Mesendoderm (in vitro differentiated cells): Measurements from ENCODE around the gene ENPEP.
A peak's percentile ranks its signal among the peaks of the same experiment; 100 is the strongest.

Experiments used
- DNase-seq: peaks from one replicate; pipeline ENCODE4 v3.0.0; 2013
- H2AK5ac ChIP-seq: 2 replicates; pipeline ENCODE4 v1.6.1; 2013; ENCODE audit warnings: low read length, inconsistent platforms
- H2BK120ac ChIP-seq: 2 replicates; pipeline ENCODE4 v1.6.1; 2013; ENCODE audit warnings: low read depth, mild to moderate bottlenecking, low read length, moderate library complexity, mixed read lengths
- H2BK15ac ChIP-seq: replicated peaks from 2 replicates; pipeline ENCODE4 v1.6.1; 2013; ENCODE audit warnings: low read depth, mild to moderate bottlenecking, moderate library complexity
- H2BK5ac ChIP-seq: 2 replicates; pipeline ENCODE4 v1.6.1; 2013; ENCODE audit warnings: low read length, inconsistent platforms
- H3K18ac ChIP-seq: 2 replicates; pipeline ENCODE4 v1.6.1; 2013; ENCODE audit warnings: mild to moderate bottlenecking, low read length, mixed read lengths
- H3K23ac ChIP-seq: one replicate; pipeline ENCODE4 v1.6.1; 2013; ENCODE audit warnings: low read length
- H3K27ac ChIP-seq: 2 replicates; pipeline ENCODE4 v1.5.1; 2013; ENCODE audit warnings: low read depth, mild to moderate bottlenecking, inconsistent platforms, low read length, moderate library complexity
- H3K27me3 ChIP-seq: 2 replicates; pipeline ENCODE4 v1.6.1; 2013; ENCODE audit warnings: low read length, control low read depth, mild to moderate bottlenecking, inconsistent platforms; ENCODE audit not compliant: insufficient read depth, poor library complexity
- H3K36me3 ChIP-seq: 2 replicates; pipeline ENCODE4 v1.6.1; 2013; ENCODE audit warnings: low read length, inconsistent platforms; ENCODE audit not compliant: control insufficient read depth, insufficient read depth
- H3K4ac ChIP-seq: one replicate; pipeline ENCODE4 v1.6.1; 2013; ENCODE audit warnings: low read depth, mild to moderate bottlenecking, low read length, moderate library complexity
- H3K4me1 ChIP-seq: 2 replicates; pipeline ENCODE4 v1.6.1; 2013; ENCODE audit warnings: low read depth, low read length, inconsistent platforms; ENCODE audit not compliant: control insufficient read depth
- H3K4me2 ChIP-seq: 2 replicates; pipeline ENCODE4 v1.6.1; 2013; ENCODE audit warnings: low read length
- H3K4me3 ChIP-seq: 2 replicates; pipeline ENCODE4 v1.5.1; 2013; ENCODE audit warnings: mild to moderate bottlenecking, low read length
- H3K56ac ChIP-seq: one replicate; pipeline ENCODE4 v1.6.1; 2013; ENCODE audit warnings: low read length
- H3K79me1 ChIP-seq: 2 replicates; pipeline ENCODE4 v1.6.1; 2013; ENCODE audit warnings: low read length, inconsistent platforms
- H3K79me2 ChIP-seq: 2 replicates; pipeline ENCODE4 v1.6.1; 2013; ENCODE audit warnings: mild to moderate bottlenecking, low read length; ENCODE audit not compliant: control insufficient read depth, insufficient read depth
- H3K9ac ChIP-seq: 2 replicates; pipeline ENCODE4 v1.6.1; 2013; ENCODE audit warnings: low read length, inconsistent platforms
- H4K5ac ChIP-seq: one replicate; pipeline ENCODE4 v1.6.1; 2013; ENCODE audit warnings: low read length
- H4K8ac ChIP-seq: one replicate; pipeline ENCODE4 v1.6.1; 2013; ENCODE audit warnings: low read depth, mild to moderate bottlenecking, control low read depth, low read length, moderate library complexity
- WGBS: extraction: QIAGEN DNeasy Blood & Tissue Kit; methylation state at CpG from one replicate; pipeline ENCODE4 v1.1.7; 2013; ENCODE audit warnings: low lambda C conversion rate, missing lambda C conversion rate; ENCODE audit not compliant: insufficient coverage; ENCODE audit errors: extremely low coverage; 5-methylcytosine and 5-hydroxymethylcytosine counted together

Gene ENPEP

GRCh38 chr4:110540982-110541451 lies 65.1 kb downstream of the ENPEP start:
- no peak overlapping the region for H2BK5ac ChIP-seq
- WGBS = no CpG with 5 or more reads among the region's 1 CpG
- peaks cover 2% of the 10 kb centered on the region for H3K27me3 ChIP-seq
- H3K27ac ChIP-seq = no peak overlapping the region
- no peak overlapping the region for H2BK15ac ChIP-seq
- DNase-seq = no peak
- no peaks in the 10 kb centered on the region for H3K79me2 ChIP-seq
- H3K56ac ChIP-seq = no peak overlapping the region
- no peak overlapping the region for H2BK120ac ChIP-seq
- H2AK5ac ChIP-seq = no peak overlapping the region
- H3K36me3 ChIP-seq = no peaks in the 10 kb centered on the region
- no peak overlapping the region for H4K8ac ChIP-seq
- H4K5ac ChIP-seq = no peak overlapping the region
- H3K4ac ChIP-seq = no peak overlapping the region
- H3K4me1 ChIP-seq = no peaks in the 10 kb centered on the region
- H3K4me3 ChIP-seq = no peak overlapping the region
- no peaks in the 10 kb centered on the region for H3K79me1 ChIP-seq
- H3K9ac ChIP-seq = no peak overlapping the region
- H3K4me2 ChIP-seq = no peak overlapping the region
- no peak overlapping the region for H3K18ac ChIP-seq
- H3K23ac ChIP-seq = no peak overlapping the region

GRCh38 chr4:110543577-110543976 lies 67.6 kb downstream of the ENPEP start:
- H2AK5ac ChIP-seq = no peak overlapping the region
- WGBS = no CpG with 5 or more reads among the region's 2 CpGs

GRCh38 chr4:110544594-110544993 lies 68.6 kb downstream of the ENPEP start:
- H4K8ac ChIP-seq = no peak overlapping the region
- no peak overlapping the region for H3K56ac ChIP-seq
- no peaks in the 10 kb centered on the region for H3K4me1 ChIP-seq
- H3K4me3 ChIP-seq = no peak overlapping the region
- H3K4ac ChIP-seq = no peak overlapping the region
- H3K18ac ChIP-seq = no peak overlapping the region
- H3K9ac ChIP-seq = no peak overlapping the region
- H2BK120ac ChIP-seq = no peak overlapping the region
- no peaks in the 10 kb centered on the region for H3K79me1 ChIP-seq
- H2AK5ac ChIP-seq = no peak overlapping the region
- H3K23ac ChIP-seq = no peak overlapping the region
- H3K27me3 ChIP-seq = peaks cover 2% of the 10 kb centered on the region
- H3K4me2 ChIP-seq = no peak overlapping the region
- DNase-seq = no peak
- H2BK15ac ChIP-seq = no peak overlapping the region
- no peaks in the 10 kb centered on the region for H3K79me2 ChIP-seq
- H4K5ac ChIP-seq = no peak overlapping the region
- H3K27ac ChIP-seq = no peak overlapping the region
- no peaks in the 10 kb centered on the region for H3K36me3 ChIP-seq
- H2BK5ac ChIP-seq = no peak overlapping the region

More at GRCh38 chr4:110543577-110543976, 67.6 kb downstream of the ENPEP start:
- no peaks in the 10 kb centered on the region for H3K79me2 ChIP-seq
- H4K8ac ChIP-seq = no peak overlapping the region
- no peak overlapping the region for H4K5ac ChIP-seq
- H3K18ac ChIP-seq = no peak overlapping the region
- H3K27ac ChIP-seq = no peak overlapping the region
- H3K27me3 ChIP-seq = peaks cover 2% of the 10 kb centered on the region
- no peak overlapping the region for H3K23ac ChIP-seq
- no peak overlapping the region for H2BK120ac ChIP-seq
- no peak overlapping the region for H3K9ac ChIP-seq
- no peaks in the 10 kb centered on the region for H3K79me1 ChIP-seq
- no peak for DNase-seq
- no peak overlapping the region for H2BK15ac ChIP-seq
- H3K4ac ChIP-seq = no peak overlapping the region
- no peak overlapping the region for H3K56ac ChIP-seq
- H3K4me2 ChIP-seq = no peak overlapping the region
- no peak overlapping the region for H2BK5ac ChIP-seq
- H3K36me3 ChIP-seq = no peaks in the 10 kb centered on the region
- no peak overlapping the region for H3K4me3 ChIP-seq
- no peaks in the 10 kb centered on the region for H3K4me1 ChIP-seq

- no peak overlapping the region for H3K9ac ChIP-seq
- no peak overlapping the region for H3K4ac ChIP-seq
- no peaks in the 10 kb centered on the region for H3K79me2 ChIP-seq
- H3K27ac ChIP-seq = no peak overlapping the region
- no peak overlapping the region for H3K18ac ChIP-seq
- H2BK15ac ChIP-seq = no peak overlapping the region
- no peak overlapping the region for H3K23ac ChIP-seq
- peak; percentile 8 for DNase-seq
- H2BK120ac ChIP-seq = no peak overlapping the region
- H3K4me3 ChIP-seq = no peak overlapping the region
- H4K5ac ChIP-seq = no peak overlapping the region
- H3K36me3 ChIP-seq = no peaks in the 10 kb centered on the region
- no peaks in the 10 kb centered on the region for H3K27me3 ChIP-seq
- no peak overlapping the region for H2AK5ac ChIP-seq
- H3K56ac ChIP-seq = no peak overlapping the region
- H3K4me2 ChIP-seq = no peak overlapping the region
- no peak overlapping the region for H2BK5ac ChIP-seq
- no peaks in the 10 kb centered on the region for H3K4me1 ChIP-seq
- H3K79me1 ChIP-seq = no peaks in the 10 kb centered on the region
- WGBS = no CpG with 5 or more reads among the region's 1 CpG
- H4K8ac ChIP-seq = no peak overlapping the region
Observed at GRCh38 chr4:110550260-110550659, 74.3 kb downstream of the ENPEP start.

GRCh38 chr4:110553197-110553596 lies 77.2 kb downstream of the ENPEP start:
- Histone ChIP-seq H4K5ac (no peak overlapping the region), H2BK15ac (no peak overlapping the region), H3K4me3 (no peak overlapping the region), H3K56ac (no peak overlapping the region), H3K9ac (no peak overlapping the region), H2AK5ac (no peak overlapping the region), H3K79me2 (no peaks in the 10 kb centered on the region), H4K8ac (no peak overlapping the region), H3K4me1 (no peaks in the 10 kb centered on the region), H2BK120ac (no peak overlapping the region), H3K4ac (no peak overlapping the region), H3K4me2 (no peak overlapping the region), H3K36me3 (no peaks in the 10 kb centered on the region), H3K27me3 (no peaks in the 10 kb centered on the region), H3K18ac (no peak overlapping the region), H3K27ac (no peak overlapping the region), H3K23ac (no peak overlapping the region), H2BK5ac (no peak overlapping the region), H3K79me1 (no peaks in the 10 kb centered on the region)
- DNase-seq = no peak
- WGBS = no CpG with 5 or more reads among the region's 2 CpGs

GRCh38 chr4:110567214-110567613 lies 91.3 kb downstream of the ENPEP start:
- Histone ChIP-seq H3K4ac (no peak overlapping the region), H3K4me1 (no peaks in the 10 kb centered on the region), H4K8ac (no peak overlapping the region), H3K79me1 (no peaks in the 10 kb centered on the region), H3K4me3 (no peak overlapping the region), H3K27ac (no peak overlapping the region), H3K27me3 (no peaks in the 10 kb centered on the region), H3K9ac (no peak overlapping the region), H3K18ac (no peak overlapping the region), H3K4me2 (no peak overlapping the region), H3K36me3 (no peaks in the 10 kb centered on the region), H2BK5ac (no peak overlapping the region), H3K56ac (no peak overlapping the region), H2AK5ac (no peak overlapping the region), H3K79me2 (no peaks in the 10 kb centered on the region), H4K5ac (no peak overlapping the region), H2BK120ac (no peak overlapping the region), H3K23ac (no peak overlapping the region), H2BK15ac (no peak overlapping the region)
- DNase-seq = no peak
- WGBS = no CpG with 5 or more reads among the region's 6 CpGs
